Measurements from ENCODE around the gene TECRL.

TECRL gene

GRCh38 chr4:64409300-64409699 is at the start of gene TECRL:
Gene TECRL, minus strand, starts transcription at chr4:64409450. Its CDS starts 99 bp downstream, at chr4:64409351.
- Mint-ChIP-seq H3K27ac (no peak within 1 kb of the TSS), H3K4me1 (ENCODE audit: low read depth) (no peaks in the 10 kb centered on the region), H3K36me3 (ENCODE audit: low read depth) (no peaks in the 10 kb centered on the region), H3K4me3 (no peak within 1 kb of the TSS), H3K9me3 (peaks cover 7% of the 10 kb centered on the region), H3K27me3 (ENCODE audit: low read depth) (no peaks in the 10 kb centered on the region)
- DNase-seq (ENCODE audit: low spot score): no peak

GRCh38 chr4:64432674-64433073 is 23.4 kb upstream of the TECRL start:
- no peak overlapping the region for H3K4me3 Mint-ChIP-seq
- H3K4me1 Mint-ChIP-seq (ENCODE audit: low read depth): no peaks in the 10 kb centered on the region
- DNase-seq (ENCODE audit: low spot score): no peak
- H3K27me3 Mint-ChIP-seq (ENCODE audit: low read depth): no peaks in the 10 kb centered on the region
- H3K27ac Mint-ChIP-seq: no peak overlapping the region
- H3K36me3 Mint-ChIP-seq (ENCODE audit: low read depth): no peaks in the 10 kb centered on the region
- peaks cover 37% of the 10 kb centered on the region for H3K9me3 Mint-ChIP-seq

GRCh38 chr4:64430933-64431332 is 21.7 kb upstream of the TECRL start:
- Mint-ChIP-seq H3K27me3 (ENCODE audit: low read depth) (no peaks in the 10 kb centered on the region), H3K4me1 (ENCODE audit: low read depth) (no peaks in the 10 kb centered on the region), H3K27ac (no peak overlapping the region), H3K9me3 (peaks cover 27% of the 10 kb centered on the region), H3K4me3 (no peak overlapping the region), H3K36me3 (ENCODE audit: low read depth) (no peaks in the 10 kb centered on the region)
- DNase-seq (ENCODE audit: low spot score): no peak

GRCh38 chr4:64417974-64418373 is 8.7 kb upstream of the TECRL start:
- Mint-ChIP-seq H3K4me1 (ENCODE audit: low read depth) (no peaks in the 10 kb centered on the region), H3K4me3 (no peak overlapping the region), H3K27me3 (ENCODE audit: low read depth) (no peaks in the 10 kb centered on the region), H3K27ac (no peak overlapping the region), H3K9me3 (peaks cover 9% of the 10 kb centered on the region), H3K36me3 (ENCODE audit: low read depth) (no peaks in the 10 kb centered on the region)
- DNase-seq (ENCODE audit: low spot score): no peak

- no peaks in the 10 kb centered on the region for H3K27me3 Mint-ChIP-seq (ENCODE audit: low read depth)
- no peaks in the 10 kb centered on the region for H3K36me3 Mint-ChIP-seq (ENCODE audit: low read depth)
- no peak overlapping the region for H3K4me3 Mint-ChIP-seq
- no peaks in the 10 kb centered on the region for H3K4me1 Mint-ChIP-seq (ENCODE audit: low read depth)
- peaks cover 15% of the 10 kb centered on the region for H3K9me3 Mint-ChIP-seq
- H3K27ac Mint-ChIP-seq: no peak overlapping the region
- no peak for DNase-seq (ENCODE audit: low spot score)
These were observed 2.2 kb downstream of the TECRL start for GRCh38 chr4:64407000-64407399.

- H3K9me3 Mint-ChIP-seq: peaks cover 25% of the 10 kb centered on the region
- H3K36me3 Mint-ChIP-seq (ENCODE audit: low read depth): no peaks in the 10 kb centered on the region
- no peak for DNase-seq (ENCODE audit: low spot score)
- no peaks in the 10 kb centered on the region for H3K4me1 Mint-ChIP-seq (ENCODE audit: low read depth)
- no peak overlapping the region for H3K27ac Mint-ChIP-seq
- H3K27me3 Mint-ChIP-seq (ENCODE audit: low read depth): no peaks in the 10 kb centered on the region
- no peak overlapping the region for H3K4me3 Mint-ChIP-seq
These were observed 3.5 kb downstream of the TECRL start for GRCh38 chr4:64405761-64406160.

GRCh38 chr4:64402684-64403083 is 6.6 kb downstream of the TECRL start:
- Mint-ChIP-seq H3K27me3 (ENCODE audit: low read depth) (no peaks in the 10 kb centered on the region), H3K36me3 (ENCODE audit: low read depth) (no peaks in the 10 kb centered on the region), H3K4me1 (ENCODE audit: low read depth) (no peaks in the 10 kb centered on the region), H3K4me3 (no peak overlapping the region), H3K27ac (no peak overlapping the region), H3K9me3 (peaks cover 29% of the 10 kb centered on the region)
- no peak for DNase-seq (ENCODE audit: low spot score)

GRCh38 chr4:64399313-64400109 is 9.7 kb downstream of the TECRL start:
- Mint-ChIP-seq H3K27ac (no peak overlapping the region), H3K4me3 (no peak overlapping the region), H3K9me3 (peaks cover 29% of the 10 kb centered on the region), H3K4me1 (ENCODE audit: low read depth) (no peaks in the 10 kb centered on the region), H3K27me3 (ENCODE audit: low read depth) (no peaks in the 10 kb centered on the region), H3K36me3 (ENCODE audit: low read depth) (no peaks in the 10 kb centered on the region)
- DNase-seq (ENCODE audit: low spot score): no peak

- no peak for DNase-seq (ENCODE audit: low spot score)
- H3K27ac Mint-ChIP-seq: no peak overlapping the region
- H3K4me1 Mint-ChIP-seq (ENCODE audit: low read depth): no peaks in the 10 kb centered on the region
- H3K9me3 Mint-ChIP-seq: peaks cover 8% of the 10 kb centered on the region
- H3K27me3 Mint-ChIP-seq (ENCODE audit: low read depth): no peaks in the 10 kb centered on the region
- H3K4me3 Mint-ChIP-seq: no peak overlapping the region
- no peaks in the 10 kb centered on the region for H3K36me3 Mint-ChIP-seq (ENCODE audit: low read depth)
These were observed 14.8 kb downstream of the TECRL start for GRCh38 chr4:64394469-64394868.

GRCh38 chr4:64388252-64388651 is 21.0 kb downstream of the TECRL start:
- DNase-seq (ENCODE audit: low spot score): no peak
- Mint-ChIP-seq H3K4me1 (ENCODE audit: low read depth) (no peaks in the 10 kb centered on the region), H3K4me3 (no peak overlapping the region), H3K27me3 (ENCODE audit: low read depth) (no peaks in the 10 kb centered on the region), H3K36me3 (ENCODE audit: low read depth) (no peaks in the 10 kb centered on the region), H3K27ac (no peak overlapping the region), H3K9me3 (peaks cover 3% of the 10 kb centered on the region)

- Mint-ChIP-seq H3K9me3 (peaks cover 16% of the 10 kb centered on the region), H3K36me3 (ENCODE audit: low read depth) (no peaks in the 10 kb centered on the region), H3K4me1 (ENCODE audit: low read depth) (no peaks in the 10 kb centered on the region), H3K27ac (no peak overlapping the region), H3K4me3 (no peak overlapping the region), H3K27me3 (ENCODE audit: low read depth) (no peaks in the 10 kb centered on the region)
- DNase-seq (ENCODE audit: low spot score): no peak
These were observed 24.0 kb downstream of the TECRL start for GRCh38 chr4:64385220-64385619.

- H3K9me3 Mint-ChIP-seq: peaks cover 20% of the 10 kb centered on the region
- no peaks in the 10 kb centered on the region for H3K36me3 Mint-ChIP-seq (ENCODE audit: low read depth)
- H3K4me3 Mint-ChIP-seq: no peak overlapping the region
- DNase-seq (ENCODE audit: low spot score): no peak
- no peaks in the 10 kb centered on the region for H3K27me3 Mint-ChIP-seq (ENCODE audit: low read depth)
- H3K27ac Mint-ChIP-seq: no peak overlapping the region
- H3K4me1 Mint-ChIP-seq (ENCODE audit: low read depth): no peaks in the 10 kb centered on the region
These were observed 24.7 kb downstream of the TECRL start for GRCh38 chr4:64384237-64385203.

GRCh38 chr4:64368741-64369140 is 40.5 kb downstream of the TECRL start:
- Mint-ChIP-seq H3K9me3 (peaks cover 27% of the 10 kb centered on the region), H3K36me3 (ENCODE audit: low read depth) (no peaks in the 10 kb centered on the region), H3K27me3 (ENCODE audit: low read depth) (no peaks in the 10 kb centered on the region), H3K4me3 (no peak overlapping the region), H3K4me1 (ENCODE audit: low read depth) (no peaks in the 10 kb centered on the region), H3K27ac (no peak overlapping the region)
- DNase-seq (ENCODE audit: low spot score): no peak

GRCh38 chr4:64361399-64361740 is 47.9 kb downstream of the TECRL start:
- no peak overlapping the region for H3K27ac Mint-ChIP-seq
- no peaks in the 10 kb centered on the region for H3K4me1 Mint-ChIP-seq (ENCODE audit: low read depth)
- H3K4me3 Mint-ChIP-seq: no peak overlapping the region
- no peak for DNase-seq (ENCODE audit: low spot score)
- no peaks in the 10 kb centered on the region for H3K36me3 Mint-ChIP-seq (ENCODE audit: low read depth)
- no peaks in the 10 kb centered on the region for H3K27me3 Mint-ChIP-seq (ENCODE audit: low read depth)
- peaks cover 50% of the 10 kb centered on the region for H3K9me3 Mint-ChIP-seq
